Measurements from ENCODE around the gene INO80C. TPM values are rescaled to one million over a fixed set of nuclear protein-coding genes. Genes with fewer than 3 reads are reported as not detected.

The INO80C gene
- total RNA-seq, 1 donor from 2014 or later = 24.6 TPM

DNA sequence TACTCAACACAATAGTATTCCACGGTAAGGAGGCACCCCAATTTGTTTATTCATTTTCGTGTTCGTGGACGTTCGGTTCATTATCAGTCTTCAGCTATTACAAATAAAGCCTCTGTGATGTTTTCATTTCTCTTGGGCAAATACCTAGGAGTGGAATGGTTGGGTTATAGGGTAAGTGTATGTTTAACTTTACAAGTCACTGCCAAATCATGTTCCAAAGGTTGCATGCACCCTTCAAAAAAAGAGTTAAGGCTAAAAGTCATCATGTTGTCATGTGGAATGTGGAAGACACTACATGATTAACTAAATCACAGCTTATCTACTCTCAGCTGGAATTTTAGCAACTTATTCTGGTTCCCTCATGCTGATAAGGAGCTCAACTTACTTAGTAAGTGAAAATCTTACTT is 15.8 kb downstream of the INO80C start:
- Histone ChIP-seq H3K4me2 (ENCODE audit: low read length) (no peak overlapping the region), H3K27me3 (ENCODE audit: insufficient read depth, low read length) (no peaks in the 10 kb centered on the region), H3K27ac (ENCODE audit: low read depth, low read length) (no peak overlapping the region), H3K36me3 (ENCODE audit: insufficient read depth, low read length) (no peaks in the 10 kb centered on the region), H3K4me1 (ENCODE audit: insufficient read depth, low read length) (peaks cover 30% of the 10 kb centered on the region), H3K4me3 (ENCODE audit: insufficient read depth, low read depth, low read length) (no peak overlapping the region), H3K9me3 (ENCODE audit: insufficient read depth, low read depth, low read length) (no peaks in the 10 kb centered on the region), H3K9ac (ENCODE audit: low read length) (no peak overlapping the region), H2AFZ (ENCODE audit: low read depth, low read length) (no peak overlapping the region), H3K79me2 (ENCODE audit: insufficient read depth, low read length) (peaks cover 52% of the 10 kb centered on the region), H4K20me1 (ENCODE audit: insufficient read depth, low read length) (no peaks in the 10 kb centered on the region)
- peaks cover 13% of the 10 kb centered on the region for H3K4me1 Mint-ChIP-seq (ENCODE audit: low read depth, unreplicated experiment)
- no peaks in the 10 kb centered on the region for H3K9me3 Mint-ChIP-seq (ENCODE audit: unreplicated experiment)
- no peak overlapping the region for H3K27ac Mint-ChIP-seq (ENCODE audit: unreplicated experiment)
- no peaks in the 10 kb centered on the region for H3K27me3 Mint-ChIP-seq (ENCODE audit: low read depth, unreplicated experiment)
- H3K36me3 Mint-ChIP-seq (ENCODE audit: low read depth, unreplicated experiment) = peaks cover 2% of the 10 kb centered on the region
- FAIRE-seq = no peak
- DNase-seq (ENCODE audit: low read depth) = peak; percentile 34
- TF ChIP-seq, protein P1, sequence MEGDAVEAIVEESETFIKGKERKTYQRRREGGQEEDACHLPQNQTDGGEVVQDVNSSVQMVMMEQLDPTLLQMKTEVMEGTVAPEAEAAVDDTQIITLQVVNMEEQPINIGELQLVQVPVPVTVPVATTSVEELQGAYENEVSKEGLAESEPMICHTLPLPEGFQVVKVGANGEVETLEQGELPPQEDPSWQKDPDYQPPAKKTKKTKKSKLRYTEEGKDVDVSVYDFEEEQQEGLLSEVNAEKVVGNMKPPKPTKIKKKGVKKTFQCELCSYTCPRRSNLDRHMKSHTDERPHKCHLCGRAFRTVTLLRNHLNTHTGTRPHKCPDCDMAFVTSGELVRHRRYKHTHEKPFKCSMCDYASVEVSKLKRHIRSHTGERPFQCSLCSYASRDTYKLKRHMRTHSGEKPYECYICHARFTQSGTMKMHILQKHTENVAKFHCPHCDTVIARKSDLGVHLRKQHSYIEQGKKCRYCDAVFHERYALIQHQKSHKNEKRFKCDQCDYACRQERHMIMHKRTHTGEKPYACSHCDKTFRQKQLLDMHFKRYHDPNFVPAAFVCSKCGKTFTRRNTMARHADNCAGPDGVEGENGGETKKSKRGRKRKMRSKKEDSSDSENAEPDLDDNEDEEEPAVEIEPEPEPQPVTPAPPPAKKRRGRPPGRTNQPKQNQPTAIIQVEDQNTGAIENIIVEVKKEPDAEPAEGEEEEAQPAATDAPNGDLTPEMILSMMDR (IDR thresholded peaks at IDR 0.05; ENCODE audit: insufficient read depth, low read depth, low read length) = no peak
- no peak for TF ChIP-seq EZH2 (IDR thresholded peaks at IDR 0.05; ENCODE audit: insufficient read depth, low read length)
- no peak overlapping the region for H3K4me3 Mint-ChIP-seq (ENCODE audit: unreplicated experiment)

DNA sequence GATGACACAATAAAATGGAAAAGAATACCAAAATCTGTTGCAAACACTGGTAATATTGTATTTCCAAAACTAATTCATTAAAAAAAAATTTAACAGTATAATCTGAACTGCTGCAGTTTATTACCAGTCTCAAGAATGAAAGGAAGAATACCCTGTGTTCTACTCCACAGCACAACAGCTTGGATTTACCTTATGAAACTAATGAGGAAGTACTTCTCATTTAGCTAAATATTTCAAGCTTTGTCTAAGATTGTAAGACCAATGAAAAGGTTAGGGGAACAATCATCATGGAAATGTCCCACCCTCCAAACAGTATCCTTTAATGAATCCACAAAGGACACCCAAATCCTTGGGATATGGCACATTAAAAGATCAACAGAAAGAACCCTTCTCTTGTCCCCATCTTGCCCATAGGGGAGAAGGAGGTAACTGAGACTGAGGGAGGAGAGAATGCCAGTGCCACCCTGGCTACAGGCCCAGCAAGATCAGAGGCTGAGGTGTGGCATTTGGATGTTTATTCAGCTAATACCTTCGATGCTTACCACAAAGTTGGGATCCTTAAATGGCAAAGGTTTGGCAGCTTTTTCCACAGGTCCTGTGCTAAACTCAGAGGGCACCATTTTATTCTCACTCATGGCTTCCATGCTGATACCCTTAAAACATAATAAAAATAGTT is 17.7 kb downstream of the INO80C start:
- TF ChIP-seq, protein P1 (IDR thresholded peaks at IDR 0.05; ENCODE audit: insufficient read depth, low read depth, low read length) = no peak
- no peak for TF ChIP-seq EZH2 (IDR thresholded peaks at IDR 0.05; ENCODE audit: insufficient read depth, low read length)
- peaks cover 14% of the 10 kb centered on the region for H3K4me1 Mint-ChIP-seq (ENCODE audit: low read depth, unreplicated experiment)
- no peak for FAIRE-seq

More for the DNA sequence above, 17.7 kb downstream of the INO80C start:
- Mint-ChIP-seq H3K27ac (ENCODE audit: unreplicated experiment) (no peak overlapping the region), H3K9me3 (ENCODE audit: unreplicated experiment) (no peaks in the 10 kb centered on the region), H3K4me3 (ENCODE audit: unreplicated experiment) (no peak overlapping the region), H3K36me3 (ENCODE audit: low read depth, unreplicated experiment) (peaks cover 3% of the 10 kb centered on the region), H3K27me3 (ENCODE audit: low read depth, unreplicated experiment) (no peaks in the 10 kb centered on the region)
- Histone ChIP-seq H3K4me1 (ENCODE audit: insufficient read depth, low read length) (peaks cover 30% of the 10 kb centered on the region), H3K9me3 (ENCODE audit: insufficient read depth, low read depth, low read length) (no peaks in the 10 kb centered on the region), H3K9ac (ENCODE audit: low read length) (peak overlapping the region; percentile 68), H3K27ac (ENCODE audit: low read depth, low read length) (peak overlapping the region; percentile 94), H3K79me2 (ENCODE audit: insufficient read depth, low read length) (peaks cover 50% of the 10 kb centered on the region), H3K4me2 (ENCODE audit: low read length) (no peak overlapping the region), H3K27me3 (ENCODE audit: insufficient read depth, low read length) (no peaks in the 10 kb centered on the region), H4K20me1 (ENCODE audit: insufficient read depth, low read length) (no peaks in the 10 kb centered on the region), H2AFZ (ENCODE audit: low read depth, low read length) (no peak overlapping the region), H3K36me3 (ENCODE audit: insufficient read depth, low read length) (no peaks in the 10 kb centered on the region), H3K4me3 (ENCODE audit: insufficient read depth, low read depth, low read length) (no peak overlapping the region)
- DNase-seq (ENCODE audit: low read depth) = no peak

Measured in astrocyte (in vitro differentiated cells and primary cell).